SIG-M5 treated with dmso at 0.1 percent for 504 hours (cell line): ENCODE measurements around the gene DEFB132.
"Not testable (repeated sequence)": the region's sequence is repeated elsewhere in the genome, so short reads cannot be mapped to it uniquely, and the experiment has no call there.

ENCODE experiments used
- DNase-seq: peaks from one replicate; lab custom pipeline; 2025; ENCODE audit not compliant: unreplicated experiment; lab: John Stamatoyannopoulos, UW

The DEFB132 gene, protein sequence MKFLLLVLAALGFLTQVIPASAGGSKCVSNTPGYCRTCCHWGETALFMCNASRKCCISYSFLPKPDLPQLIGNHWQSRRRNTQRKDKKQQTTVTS

DNA sequence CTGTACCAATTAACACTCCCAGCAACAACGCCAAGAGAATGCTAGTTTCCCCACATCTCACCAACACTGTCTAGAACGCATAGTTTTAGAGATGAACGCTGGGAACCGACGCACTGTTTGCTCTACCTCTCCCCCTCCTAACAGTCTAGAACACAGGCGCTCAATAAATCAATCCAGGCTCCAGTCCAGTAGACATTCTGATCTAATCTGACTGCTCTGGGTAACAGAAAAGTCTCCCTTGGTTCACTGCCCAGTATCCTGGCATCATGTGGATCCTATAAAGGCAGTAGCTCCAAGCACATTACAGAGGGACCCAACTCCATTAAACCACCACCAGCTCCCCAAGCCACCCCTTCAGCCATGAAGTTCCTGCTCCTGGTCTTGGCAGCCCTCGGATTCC, at the start of gene DEFB132:
Gene DEFB132, plus strand, starts transcription at position 306 of the 400 bp plus-strand sequence. Its CDS starts 55 bp downstream, at position 361.
- DNase-seq: no peak

DNA sequence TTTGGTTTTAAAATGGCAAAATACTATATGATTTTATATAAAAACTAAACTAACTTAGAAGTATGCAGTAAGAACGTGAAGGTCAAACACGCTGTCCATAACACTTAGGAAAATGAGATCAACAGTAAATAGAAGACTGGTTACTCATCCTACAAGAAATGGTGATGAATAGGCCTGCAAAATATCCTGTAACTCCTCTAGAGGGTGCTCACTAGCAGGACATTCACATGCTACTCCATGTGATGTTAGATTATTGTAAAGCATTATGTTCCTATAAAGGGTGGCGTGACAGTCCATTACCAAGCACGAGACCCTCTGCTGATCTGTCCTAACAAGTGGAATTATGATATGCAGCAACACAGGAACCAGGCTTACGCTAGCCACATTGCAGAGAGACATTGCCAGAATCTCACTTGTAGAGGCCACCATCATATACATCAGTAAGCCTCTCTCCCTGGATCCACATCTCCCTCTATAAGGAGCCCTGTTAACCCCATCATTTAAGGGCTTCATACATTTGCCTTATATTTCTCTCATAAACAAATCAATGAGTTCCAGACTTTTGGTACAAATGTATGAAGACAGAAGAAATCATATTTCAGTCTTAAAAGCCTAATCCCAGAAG, 48.5 kb upstream of the DEFB132 start:
- DNase-seq: peak; percentile 78

DNA sequence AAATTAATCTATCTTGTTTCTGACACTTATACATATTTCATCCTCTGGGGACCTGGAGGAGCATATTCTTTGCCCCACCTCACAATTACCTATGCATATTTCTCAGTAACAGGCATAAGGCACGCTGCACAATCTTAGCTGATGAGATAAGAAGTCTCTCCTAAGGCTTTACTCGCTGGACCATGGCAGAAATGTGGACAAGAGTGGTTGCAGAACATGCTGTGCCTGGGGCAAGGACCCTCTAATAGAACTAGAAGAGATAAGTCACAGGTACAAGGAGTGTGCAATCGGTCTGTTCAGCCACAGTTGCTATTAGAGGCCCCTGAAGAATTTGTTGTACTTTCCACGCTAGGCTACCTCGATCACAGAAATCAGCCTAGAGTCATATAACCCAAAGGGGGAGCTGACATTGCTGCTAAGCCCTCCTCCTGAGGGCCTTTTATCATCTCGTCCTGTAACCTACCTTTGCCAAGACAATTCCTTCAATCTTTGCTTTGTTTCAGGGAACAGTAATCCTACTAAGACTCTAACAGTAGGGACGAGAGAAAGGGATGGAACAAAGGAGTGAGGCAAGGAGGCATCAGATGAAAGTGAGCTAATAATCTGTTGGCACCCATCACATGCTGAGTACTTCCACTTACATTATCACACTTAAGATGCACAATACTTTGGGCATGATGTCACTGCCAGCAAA, 46.6 kb upstream of the DEFB132 start:
- DNase-seq: no peak

DNA sequence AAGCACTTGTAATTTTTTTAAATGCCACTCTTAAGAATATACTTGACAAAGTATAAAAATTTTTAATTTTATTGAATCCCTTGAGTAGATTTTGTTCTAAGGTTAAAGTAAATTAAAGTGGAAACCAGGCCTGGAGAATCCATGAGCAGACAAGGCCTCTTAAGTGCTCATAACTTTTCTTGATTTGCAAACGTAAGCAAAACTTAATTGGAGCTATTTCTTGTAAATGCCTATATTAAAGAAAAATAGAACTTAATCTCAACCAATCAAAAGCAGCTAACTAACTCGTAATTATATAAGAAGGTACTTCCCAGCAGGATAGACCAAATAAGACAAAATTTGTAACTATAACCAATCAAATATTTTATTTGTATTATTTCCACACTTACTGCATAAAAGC, 43.1 kb upstream of the DEFB132 start:
- no peak for DNase-seq

DNA sequence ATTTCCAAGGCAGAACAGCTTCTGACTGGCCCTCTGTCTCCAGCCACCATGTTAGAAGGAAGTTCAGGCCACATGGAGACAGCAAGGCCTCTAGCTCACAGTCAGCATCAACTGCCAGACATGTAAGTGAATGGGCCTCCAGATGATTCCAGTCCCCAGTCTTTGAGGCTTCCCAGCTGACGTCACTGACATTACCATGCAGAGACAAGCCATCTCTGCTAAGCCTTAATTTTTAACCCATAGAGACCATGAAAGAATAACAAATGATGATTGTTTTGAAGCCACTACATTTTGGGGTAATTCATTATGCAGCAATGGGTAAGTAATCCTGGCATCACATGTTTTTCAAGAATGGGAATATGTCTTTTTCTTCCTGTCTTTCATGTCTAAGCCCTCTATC, 41.7 kb upstream of the DEFB132 start:
- DNase-seq: no peak

DNA sequence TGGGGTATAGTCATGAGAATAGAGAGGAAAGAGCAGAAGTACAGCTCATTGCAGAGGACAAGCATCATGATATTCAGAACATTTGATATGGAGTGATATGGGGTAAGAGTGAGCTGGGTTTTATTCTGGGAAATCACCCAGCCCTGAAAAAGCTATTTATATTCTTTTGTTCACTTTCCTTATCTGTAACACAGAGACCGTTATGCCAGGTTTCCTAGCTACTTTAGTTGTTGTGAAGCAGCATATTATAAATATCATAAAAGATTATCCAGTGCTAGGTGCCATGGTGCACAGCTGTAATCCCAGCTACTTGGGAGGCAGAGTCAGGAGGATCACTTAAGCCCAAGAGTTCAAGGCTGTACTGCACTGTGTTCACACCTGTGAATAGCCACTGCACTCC, 40.3 kb upstream of the DEFB132 start:
- DNase-seq: no peak

DNA sequence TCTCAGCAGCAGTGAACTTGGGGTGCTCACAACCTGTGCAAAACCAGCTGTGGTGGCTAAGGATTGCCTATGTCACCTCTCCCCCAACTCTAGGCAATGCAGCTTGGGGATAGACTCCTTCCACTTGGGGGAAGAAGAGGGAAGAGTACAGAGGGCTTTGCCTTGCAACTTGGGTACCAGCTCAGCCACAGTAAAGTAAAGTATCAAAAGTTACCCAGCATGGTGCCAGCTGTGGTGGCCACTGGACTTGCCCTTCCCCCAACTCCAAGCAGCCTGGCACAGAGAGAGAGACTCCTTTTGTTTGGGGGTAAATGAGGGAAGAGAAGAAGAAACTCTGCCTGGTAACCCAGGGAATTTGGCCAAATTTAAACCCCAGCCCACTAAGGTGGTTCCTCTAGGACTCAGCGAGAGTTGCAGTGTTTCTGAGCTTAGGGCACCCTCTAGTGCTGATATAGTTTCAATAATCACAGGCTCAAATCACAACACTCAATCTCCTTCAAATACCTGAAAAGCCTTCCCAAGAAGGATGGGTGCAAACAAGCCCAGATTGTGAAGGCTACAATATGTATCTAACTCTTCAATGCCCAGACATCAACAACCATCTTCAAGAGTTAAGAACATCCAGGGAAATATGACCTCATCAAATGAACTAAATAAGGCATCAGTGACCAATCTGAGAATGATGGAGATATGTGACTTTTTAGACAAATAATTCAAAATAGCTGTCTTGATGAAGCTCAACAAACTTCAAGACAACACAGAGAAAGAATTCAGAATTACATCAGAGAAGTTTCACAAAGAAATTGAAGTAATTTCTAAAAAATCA, 38.0 kb upstream of the DEFB132 start:
- peak; percentile 26 for DNase-seq

DNA sequence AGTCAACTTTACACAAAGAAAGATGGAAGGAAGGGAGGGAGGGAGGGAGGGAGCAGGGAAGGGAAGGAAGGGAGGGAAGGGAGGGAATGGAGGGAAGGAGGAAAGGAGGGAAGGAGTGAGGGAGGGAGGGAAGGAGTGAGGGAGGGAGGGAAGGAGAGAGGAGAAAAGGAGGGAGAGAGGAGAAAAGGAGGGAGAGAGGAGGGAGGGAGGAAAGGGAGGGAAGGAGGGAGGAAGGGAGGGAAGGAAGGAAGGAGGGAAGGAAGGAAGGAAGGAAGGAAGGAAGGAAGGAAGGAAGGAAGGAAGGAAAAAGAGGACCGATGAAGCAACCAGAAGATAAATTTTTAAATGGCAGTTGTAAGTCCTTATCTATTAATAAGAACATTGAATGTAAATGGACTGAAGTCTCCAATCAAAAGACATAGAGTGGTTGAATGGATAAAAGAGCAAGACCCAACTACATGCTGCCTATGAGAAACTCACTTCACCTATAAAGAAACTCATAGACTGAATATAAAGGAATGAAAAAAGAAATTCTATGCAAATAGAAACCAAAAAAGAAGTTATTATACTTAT, 36.2 kb upstream of the DEFB132 start:
- no peak for DNase-seq

DNA sequence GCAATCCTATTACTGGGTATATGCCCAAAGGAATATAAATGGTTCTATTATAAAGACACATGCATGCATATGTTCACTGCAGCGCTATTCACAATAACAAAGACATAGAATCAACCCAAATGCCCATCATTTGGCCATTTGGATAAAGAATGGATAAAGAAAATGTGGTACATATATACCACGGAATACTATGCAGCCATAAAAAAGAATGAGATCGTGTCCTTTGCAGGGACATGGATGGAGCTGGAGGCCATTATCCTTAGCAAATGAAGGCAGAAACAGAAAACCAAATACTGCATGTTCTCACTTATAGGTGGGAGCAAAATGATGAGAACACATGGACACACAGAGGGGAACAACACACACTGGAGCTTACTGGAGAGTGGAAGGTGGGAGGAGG, 31.6 kb upstream of the DEFB132 start:
- DNase-seq: not testable (repeated sequence)

DNA sequence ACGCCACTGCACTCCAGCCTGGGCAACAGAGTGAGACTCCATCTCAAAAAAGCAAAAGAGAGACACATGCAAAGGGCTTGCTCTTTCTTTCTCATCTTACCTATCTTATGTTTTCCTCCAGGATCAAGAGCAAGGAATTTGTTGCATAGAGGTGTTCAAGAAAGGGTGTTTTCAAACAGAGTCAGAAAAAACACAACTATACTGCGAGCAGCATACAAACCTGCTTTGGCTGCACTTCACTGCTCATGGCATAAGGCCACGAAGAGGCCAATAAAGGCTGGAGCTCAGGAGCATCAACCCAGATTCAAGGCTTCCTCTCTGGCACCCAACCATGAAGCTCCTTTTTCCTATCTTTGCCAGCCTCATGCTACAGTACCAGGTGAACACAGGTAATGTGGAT, 30.6 kb upstream of the DEFB132 start, which contains the start of gene DEFB129:
Gene DEFB129, plus strand, starts transcription at position 301 of the 400 bp plus-strand sequence. Its CDS starts 31 bp downstream, at position 332.
- DNase-seq: no peak

DNA sequence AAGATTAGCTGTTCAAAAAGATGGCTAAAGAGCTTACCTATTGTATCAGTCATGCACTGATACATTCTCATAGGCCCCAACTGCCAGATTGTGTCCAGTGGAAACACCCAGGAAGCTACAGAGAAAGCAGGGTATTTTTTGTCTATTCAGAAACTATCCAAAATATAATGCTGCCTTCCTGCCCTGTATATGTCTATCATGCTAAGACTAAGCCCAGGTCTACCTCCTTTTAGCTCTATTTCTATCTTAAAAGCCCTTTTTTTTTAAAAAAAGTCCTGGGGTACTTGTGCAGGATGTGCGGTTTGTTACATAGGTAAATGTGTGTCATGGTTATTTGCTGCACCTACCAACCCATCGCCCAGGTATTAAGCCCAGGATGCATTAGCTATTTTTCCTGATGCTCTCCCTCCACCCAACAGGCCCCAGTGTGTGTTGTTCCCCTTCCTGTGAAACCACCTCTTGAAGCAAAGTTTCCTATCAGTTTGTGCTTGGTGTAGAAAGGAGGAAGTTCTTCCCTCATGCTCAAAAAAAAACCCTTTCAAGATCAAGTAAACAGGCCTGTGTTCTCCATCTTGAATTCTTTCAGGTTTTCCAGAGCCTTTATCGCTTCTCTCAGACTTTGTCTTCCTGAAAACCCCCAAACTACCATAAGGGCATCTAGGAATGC, 30.0 kb upstream of the DEFB132 start:
- DNase-seq: peak; percentile 45

DNA sequence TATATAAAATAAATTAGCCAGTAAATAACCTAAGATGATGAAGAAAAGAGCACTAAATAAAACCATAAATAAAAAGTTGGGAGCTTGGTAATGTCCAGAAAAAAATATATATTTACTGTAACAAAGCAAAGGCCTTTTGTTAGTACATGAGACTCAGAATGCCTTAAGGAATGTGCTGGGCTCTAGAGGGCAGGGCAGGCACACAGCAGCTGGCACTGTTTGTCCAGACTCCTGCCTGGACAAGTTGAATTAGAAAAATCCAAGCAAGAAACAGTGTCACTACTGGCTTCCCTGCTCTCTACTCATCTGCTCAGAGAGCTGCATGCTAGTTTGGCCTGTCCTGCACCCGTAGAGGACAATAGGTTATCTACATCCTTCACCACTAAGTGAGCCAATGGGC, 21.6 kb upstream of the DEFB132 start:
- DNase-seq: no peak

DNA sequence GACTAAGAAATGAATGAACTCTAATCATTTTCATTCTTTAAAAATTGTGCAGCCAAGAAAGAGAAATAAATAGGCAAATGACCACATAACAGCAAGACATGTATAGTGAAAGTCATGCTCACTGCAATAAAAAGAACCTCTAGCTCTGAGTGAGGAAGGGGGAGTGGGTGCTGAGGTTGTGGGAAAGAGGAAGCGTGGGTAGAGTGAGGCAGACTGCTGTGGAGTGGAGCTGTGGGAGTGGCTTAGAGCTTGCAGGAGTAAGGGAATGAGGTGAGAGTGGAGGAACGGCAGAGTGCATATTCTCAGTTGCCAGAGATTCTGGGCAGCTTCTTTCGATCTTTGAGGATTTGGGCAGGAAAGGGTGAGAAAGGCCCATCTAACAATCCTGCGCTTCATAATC, 20.0 kb upstream of the DEFB132 start:
- DNase-seq: peak; percentile 68

DNA sequence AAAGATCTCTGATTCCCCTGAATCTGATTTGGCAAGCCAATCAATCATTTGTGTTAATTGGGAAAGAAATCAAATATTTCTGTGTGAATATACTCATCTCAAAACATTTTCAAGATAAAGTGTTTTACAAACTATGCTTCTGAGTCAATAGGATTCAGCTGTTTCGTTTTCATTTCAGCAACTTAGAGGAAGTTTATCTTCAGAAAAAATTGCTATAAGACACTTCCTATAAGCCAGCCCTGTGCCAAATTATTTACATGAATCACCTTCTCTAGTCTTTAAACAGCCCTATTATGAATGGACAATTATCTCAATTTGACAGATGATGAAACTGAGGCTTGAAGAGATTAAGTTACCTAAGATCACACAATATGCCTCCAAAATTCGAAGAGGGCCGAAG, 19.6 kb upstream of the DEFB132 start:
- peak; percentile 35 for DNase-seq

DNA sequence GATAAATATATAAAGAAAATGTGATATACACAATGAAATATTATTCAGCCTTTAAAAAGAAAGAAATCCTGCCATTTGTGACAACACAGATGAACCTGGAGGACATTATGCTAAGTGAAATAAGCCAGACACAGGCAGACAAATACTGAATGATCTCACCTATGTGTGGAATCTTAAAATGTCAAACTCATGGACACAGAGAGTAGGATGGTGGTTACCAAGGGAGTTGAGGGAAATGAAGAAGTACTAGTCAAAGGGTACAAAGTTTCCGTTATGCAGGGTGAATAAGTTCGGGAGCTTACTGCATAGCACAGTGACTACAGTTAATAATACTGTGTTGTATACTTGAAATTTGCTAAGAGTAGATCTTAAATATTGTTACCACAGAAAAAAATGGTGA, 14.6 kb upstream of the DEFB132 start:
- DNase-seq: no peak

DNA sequence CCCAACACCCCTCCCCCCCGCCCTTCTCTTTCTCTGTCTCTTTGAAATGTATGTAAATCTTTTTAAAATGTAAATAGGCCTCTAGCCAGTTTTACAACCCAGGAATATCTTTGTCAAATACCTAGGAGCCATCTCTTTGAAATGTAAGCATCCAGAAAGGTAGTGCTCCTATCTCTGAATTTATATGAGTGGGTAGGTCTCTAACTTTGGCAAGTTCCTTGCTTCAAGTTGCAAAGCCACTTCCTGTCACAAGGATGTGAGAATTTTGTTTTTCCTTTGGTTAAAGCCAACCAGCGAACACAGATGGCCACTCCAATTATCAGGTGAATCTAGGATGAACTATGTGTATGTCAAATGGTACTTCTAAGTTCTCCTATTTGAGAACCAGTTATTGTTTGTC, 6.2 kb upstream of the DEFB132 start:
- no peak for DNase-seq

DNA sequence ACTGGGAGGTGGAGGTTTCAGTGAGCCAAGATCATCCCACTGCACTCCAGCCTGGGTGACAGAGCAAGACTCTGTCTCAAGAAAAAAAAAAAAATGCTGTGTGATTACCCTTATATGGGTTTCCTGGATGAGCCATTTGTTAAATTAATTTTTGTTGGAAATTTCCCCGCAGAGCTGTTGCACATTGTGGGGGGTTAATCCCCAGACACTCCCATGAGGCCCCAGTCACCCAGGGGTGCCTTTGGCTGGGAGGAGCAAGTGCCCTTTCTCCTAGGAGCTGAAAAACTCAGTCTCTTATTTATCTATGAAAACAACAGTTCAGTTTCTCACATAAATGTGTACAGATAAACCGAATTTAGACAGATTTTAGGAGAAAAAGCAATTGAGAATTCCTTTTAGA, 4.7 kb upstream of the DEFB132 start:
- DNase-seq: no peak

DNA sequence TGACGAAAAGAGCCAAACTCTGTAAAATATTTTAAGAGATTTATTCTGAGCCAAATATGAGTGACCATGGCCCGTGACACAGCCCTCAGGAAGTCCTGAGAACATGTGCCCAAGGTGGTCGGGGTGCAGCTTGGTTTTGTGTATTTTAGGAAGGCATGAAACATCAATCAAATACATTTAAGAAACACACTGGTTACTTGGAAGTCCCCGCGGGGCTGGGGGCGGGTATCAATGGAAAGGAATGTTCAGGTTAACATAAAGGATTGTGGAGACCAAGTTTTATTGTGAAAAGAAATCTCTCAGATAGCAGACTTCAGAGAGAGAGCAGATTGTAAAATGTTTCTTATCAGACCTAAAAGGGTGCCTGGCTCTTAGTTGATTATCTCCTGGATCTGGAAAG, 4.1 kb upstream of the DEFB132 start:
- not testable (repeated sequence) for DNase-seq

DNA sequence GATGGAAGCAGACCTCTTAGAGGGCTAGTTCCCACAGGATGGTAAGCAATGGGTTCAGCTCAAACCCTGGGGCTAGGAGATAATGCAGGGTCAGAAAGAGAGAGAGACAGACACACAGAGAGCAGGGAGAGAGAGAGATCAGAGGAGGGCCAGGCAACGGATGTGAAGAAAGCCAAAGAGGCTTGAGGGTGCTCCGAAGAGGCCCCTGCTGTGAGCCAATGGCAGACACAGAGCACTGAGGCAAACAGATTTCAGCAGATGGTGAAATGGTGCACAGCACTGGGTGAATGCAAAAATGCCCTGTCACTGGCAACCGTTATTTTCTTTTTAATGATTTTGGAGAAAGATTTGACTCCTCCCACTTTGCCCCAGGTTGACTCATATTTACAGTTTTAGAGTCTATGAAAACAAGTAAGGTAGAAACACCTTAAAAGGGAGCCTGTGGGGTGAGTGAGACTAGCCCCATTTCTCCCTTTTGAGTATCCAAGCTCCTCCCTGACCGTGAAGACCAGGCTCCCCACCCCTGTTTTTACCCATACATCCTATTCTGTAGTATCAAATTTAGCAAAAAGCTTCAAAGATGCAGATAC, 840 bp downstream of the DEFB132 start:
- DNase-seq: no peak

DNA sequence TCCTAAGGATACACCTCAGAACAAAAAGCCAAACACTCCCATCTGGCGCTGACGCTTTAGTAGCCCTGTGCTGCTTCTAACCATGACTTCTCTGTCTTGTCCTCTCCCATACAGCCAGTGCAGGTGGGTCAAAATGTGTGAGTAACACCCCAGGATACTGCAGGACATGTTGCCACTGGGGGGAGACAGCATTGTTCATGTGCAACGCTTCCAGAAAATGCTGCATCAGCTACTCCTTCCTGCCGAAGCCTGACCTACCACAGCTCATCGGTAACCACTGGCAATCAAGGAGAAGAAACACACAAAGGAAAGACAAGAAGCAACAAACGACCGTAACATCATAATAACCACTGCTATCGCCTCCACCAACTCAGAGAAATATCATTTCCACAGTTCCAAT, 1.4 kb downstream of the DEFB132 start:
- no peak for DNase-seq
